ENCODE data around the gene SEC23A.
"Not testable (repeated sequence)": the region's sequence is repeated elsewhere in the genome, so short reads cannot be mapped to it uniquely, and the experiment has no call there.

SEC23A gene

DNA sequence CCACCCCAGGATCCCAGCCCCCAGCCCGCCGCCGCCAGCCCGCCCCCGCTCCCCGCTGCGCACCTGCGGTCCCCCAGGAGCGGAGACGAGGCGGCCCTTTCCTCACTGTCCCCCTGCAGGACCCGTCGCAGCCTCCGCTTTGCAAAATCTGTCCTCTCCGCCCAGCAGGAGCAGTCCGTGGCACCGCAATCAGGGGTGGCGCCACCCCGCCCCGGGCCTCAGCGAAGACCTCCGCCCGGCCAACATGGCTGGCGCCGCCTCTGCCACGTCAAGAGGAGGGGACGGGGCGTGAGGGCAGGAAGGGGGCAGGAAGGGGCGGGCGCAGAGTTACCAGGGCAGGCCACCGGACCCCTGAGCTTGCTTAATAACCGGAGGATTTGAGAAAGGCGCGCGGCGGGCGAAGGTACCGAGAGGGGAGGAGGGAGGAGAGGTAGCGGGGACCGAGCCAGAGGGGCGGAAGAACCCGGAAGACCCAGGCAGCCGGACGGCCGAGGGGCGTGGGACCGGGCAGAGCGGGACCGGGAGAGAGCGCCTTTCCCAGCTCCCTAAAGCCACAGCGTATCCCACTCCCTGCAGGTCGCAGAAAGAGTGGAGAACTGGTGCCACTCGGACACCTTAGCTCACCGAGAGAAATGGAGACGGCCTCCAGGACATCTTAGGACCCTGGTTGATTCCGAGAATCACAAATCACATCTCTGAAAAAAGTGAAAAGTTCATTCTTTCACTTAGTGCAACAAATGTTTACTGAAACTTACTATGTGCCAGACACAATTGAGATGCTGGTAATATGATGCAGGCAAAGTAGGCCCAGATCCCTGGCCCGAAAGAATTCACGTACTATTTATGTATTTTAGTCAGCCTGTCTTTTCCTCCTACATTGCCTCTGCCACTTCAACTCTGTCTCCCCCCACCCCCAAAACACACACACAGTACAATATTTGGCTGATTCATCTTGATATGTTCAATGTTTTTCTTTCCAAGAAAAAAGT lies at the start of gene SEC23A:
Gene SEC23A (minus strand): TSS at position 267 of the 989 bp plus-strand sequence. CDS start 7,117 bp downstream, outside the sequence.
- DNase-seq: peak; percentile 91

DNA sequence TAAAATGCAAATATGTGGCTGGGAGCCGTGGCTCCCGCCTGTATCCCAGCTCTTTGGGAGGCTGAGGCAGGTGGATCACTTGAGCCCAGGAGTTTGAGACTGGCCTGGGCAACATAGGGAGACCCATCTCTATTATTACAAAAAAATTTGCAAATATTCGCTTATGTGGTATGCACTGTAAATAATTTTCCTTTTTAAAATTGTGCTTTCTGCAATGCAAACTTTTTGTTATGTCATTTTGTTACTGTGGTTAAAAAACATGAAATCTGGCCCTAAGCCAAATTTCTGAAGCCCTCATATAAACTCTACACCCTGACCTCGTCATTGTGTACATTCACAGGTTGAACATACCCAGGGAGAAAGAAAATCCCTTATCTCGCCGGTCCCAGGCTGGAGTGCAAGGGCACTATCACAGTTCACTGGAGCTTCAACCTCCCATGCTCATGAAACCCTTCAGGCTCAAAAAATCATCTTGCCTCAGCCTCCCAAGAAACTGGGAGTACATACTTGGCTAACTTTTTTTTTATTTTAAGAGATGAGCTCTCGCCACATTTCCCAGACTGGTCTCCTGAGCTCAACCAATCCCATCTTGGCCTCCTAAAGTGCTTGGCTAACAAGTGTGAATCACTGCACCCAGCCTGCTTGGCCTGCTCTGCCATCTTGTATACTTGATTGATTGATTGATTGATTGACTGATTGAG lies 42.4 kb upstream of the SEC23A start:
- DNase-seq: no peak

DNA sequence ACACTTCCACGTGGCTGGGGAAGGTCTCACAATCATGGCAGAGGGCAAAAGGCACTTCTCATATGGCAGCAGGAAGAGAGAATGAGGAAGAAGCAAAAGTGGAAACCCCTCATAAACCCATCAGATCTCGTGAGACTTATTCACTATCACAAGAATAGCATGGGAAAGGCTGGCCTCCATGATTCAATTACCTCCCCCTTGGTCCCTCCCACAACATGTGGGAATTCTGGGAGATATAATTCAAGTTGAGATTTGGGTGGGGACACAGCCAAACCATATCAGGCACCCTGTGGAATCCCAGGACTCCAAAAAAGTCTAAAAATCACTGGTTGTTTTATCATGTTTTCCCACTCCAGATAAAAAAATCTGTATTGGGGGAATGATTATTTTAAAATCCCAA lies 40.2 kb upstream of the SEC23A start:
- not testable (repeated sequence) for DNase-seq

DNA sequence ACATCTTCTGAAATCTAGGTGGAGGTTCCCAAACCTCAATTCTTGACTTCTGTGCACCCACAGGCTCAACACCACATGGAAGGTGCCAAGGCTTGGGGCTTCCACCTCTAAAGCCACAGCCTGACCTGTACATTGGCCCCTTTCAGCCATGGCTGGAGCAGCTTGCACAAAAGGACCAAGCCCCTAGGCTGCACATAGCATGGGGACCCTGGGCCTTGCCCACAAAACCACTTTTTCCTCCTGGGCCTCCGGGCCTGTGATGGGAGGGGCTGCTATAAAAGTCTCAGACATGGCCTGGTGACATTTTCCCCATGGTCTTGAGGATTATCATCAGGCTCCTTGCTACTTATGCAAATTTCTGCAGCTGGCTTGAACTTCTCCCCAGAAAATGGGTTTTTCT lies 38.6 kb upstream of the SEC23A start:
- DNase-seq: not testable (repeated sequence)

DNA sequence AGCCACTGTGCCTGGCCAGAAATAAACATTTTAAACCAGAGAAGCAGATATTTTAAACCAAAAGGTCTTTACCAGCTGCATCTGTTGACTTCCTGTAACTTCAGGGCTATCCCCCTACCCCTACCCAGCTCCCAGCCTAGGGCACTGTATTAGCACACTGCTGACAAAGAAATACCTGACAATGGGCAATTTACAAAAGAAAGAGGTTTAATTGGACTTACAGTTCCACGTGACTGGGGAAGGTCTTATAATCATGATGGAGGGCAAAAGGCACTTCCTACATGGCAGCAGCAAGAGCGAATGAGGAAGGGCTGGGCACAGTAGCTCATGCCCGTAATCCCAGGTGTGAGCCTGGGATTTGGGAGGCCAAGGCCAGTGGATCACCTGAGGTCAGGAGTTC lies 37.1 kb upstream of the SEC23A start:
- no peak for DNase-seq

DNA sequence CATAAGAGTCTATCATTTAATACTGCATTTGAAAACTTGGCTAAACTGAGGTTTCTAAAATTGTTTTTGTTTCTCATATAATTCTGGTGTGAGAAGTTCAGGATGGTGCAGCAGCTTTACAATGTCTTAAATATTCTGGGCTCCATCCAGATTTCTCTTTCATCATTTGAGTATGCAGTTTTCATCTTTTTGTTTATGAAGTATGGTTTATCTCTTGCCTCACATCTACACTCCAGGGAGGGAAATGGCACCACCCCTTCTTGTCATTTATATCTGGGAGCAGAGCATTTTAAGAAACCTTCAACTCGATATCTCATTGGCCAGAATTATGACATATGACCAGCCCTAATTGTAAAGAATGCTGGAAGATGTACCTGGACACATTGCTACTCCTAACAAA lies 35.4 kb upstream of the SEC23A start:
- DNase-seq: no peak

DNA sequence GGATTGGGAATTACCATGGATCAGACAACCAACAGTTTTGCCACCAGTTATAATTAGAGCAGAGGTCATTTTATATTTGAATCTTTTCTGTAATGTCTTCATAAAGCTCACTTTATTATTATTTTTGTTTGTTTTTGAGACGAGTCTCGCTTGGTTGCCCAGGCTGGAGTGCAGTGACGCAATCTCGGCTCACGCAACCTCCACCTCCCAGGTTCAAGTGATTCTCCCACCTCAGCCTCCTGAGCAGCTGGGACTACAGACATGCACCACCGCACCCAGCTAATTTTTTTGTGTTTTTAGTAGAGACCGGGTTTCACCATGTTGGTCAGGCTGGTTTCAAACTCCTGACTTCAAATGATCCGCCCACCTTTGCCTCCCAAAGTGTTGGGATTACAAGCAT lies 34.8 kb upstream of the SEC23A start:
- not testable (repeated sequence) for DNase-seq

DNA sequence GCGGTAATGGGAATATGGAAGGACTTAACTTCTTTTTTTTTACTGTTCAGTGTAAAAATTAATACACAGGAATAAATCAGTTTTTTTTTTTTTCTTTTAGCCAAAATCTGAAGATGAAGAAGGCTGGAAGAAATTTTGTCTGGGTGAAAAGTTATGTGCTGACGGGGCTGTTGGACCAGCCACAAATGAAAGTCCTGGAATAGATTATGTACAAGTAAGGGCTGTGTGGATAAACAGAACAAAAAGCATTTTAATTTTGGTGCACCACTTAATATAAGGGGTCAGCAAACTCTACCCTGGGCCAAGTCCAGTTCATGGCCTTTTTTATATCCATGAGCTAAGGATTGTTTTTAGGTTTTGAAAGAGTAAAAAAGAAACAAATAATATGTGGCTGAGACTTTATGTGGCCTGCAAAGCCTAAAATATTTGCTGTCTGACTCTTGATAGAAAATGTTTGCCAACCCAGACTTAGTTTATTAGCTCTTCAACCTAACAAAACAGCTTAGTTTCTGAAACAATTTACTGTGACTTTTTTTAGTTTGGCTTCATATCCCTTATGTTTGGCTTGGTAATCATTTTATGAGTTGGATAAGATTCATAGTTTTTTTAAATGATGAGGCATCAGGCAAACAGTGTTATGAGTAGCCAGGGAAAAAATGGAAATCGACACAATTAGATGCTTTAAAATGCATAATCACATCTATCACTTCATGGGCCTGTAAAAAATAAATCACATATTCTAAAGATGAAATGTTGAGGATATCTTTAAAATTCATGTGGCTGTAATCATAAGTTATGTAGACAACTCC lies 19.5 kb upstream of the SEC23A start:
- no peak for DNase-seq

DNA sequence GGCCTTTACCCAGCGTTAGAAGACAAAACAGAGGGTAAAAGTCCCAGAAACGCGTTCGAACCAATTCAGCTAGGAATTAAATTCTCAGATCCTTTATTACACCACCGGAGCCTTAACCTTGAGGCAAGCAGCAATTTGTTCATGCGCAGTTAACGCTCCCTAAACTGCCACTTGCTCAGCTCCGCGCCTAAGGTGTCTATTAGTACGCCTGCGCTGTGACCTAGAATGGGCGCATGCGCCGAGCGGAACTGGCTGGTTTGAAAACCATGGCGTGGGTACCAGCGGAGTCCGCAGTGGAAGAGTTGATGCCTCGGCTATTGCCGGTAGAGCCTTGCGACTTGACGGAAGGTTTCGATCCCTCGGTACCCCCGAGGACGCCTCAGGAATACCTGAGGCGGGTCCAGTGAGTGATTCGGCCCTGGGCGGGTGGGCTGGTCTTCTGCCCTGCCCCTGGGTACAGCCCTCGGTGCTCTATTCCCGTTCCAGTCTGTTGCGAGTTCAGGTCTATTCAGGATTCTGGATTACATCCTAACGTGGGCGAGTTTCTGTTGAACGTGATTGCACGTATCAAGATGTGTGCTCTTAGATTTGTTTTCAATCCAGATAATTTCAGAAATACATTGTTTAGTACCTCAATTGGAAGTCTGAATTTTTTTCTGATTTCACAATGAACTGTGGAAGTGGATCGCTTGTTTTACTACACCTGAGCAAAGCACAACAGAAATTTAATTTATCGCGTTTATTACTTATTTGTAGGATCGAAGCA lies 11.2 kb upstream of the SEC23A start, which contains the start of gene GEMIN2:
Gene GEMIN2 (plus strand): TSS at position 251 of the 766 bp plus-strand sequence. CDS start 16 bp downstream, at position 267.
- peak; percentile 96 for DNase-seq

DNA sequence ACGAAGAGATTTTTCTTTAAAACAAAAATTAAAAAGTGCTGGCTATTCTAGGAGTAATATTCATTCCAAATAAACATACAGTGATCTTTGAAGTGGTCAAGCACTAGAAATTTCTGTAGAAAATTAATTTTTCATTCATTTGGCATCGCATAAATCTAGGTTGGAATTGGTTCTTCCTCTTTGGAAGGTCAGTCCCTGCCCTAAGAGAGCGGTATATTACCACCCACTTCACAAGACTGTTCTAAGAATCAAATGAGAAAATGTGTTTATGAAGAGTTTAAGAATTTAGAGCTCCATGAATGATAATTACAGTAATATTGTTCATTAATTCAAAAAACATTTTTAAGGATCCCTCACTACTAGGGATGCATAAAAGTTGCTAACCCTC lies 10.6 kb upstream of the SEC23A start:
- DNase-seq: no peak

DNA sequence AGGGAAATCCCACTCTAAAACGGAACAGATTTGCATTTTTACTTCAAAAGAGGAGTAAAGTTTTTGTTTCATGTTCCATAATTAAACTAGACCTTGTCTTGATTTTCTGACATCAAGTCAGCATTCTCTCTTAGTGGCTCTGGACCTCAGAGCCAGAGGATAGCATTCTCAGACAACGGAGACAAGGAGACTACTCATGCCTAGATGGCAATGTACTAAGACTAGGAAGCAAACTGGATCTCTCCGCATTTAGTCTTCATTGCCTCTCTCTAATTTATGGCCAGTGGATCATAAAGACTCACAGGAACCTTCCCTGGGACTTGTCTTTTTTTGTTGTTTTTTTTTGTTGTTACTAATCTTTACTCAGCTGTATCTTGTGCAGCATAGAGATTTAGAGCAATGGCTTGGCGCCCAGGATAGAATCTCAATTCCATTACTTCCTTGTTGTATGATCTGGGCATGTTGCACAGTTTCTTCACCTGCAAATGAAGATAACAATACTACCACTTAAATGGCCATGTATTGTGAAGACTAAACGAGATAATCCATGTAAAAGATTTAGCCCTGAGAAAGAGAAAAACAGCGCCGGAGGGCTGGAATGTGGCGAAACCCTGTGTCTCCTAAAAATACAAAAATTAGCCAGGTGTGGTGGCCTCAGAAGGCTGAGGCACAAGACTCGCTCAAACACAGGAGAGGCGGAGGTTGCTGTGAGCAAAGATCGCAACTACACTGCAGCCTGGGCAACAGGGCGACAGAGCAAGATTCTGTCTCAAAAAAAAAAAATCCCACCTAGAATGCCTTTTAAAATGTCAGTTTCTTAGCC lies 7.1 kb upstream of the SEC23A start:
- no peak for DNase-seq

DNA sequence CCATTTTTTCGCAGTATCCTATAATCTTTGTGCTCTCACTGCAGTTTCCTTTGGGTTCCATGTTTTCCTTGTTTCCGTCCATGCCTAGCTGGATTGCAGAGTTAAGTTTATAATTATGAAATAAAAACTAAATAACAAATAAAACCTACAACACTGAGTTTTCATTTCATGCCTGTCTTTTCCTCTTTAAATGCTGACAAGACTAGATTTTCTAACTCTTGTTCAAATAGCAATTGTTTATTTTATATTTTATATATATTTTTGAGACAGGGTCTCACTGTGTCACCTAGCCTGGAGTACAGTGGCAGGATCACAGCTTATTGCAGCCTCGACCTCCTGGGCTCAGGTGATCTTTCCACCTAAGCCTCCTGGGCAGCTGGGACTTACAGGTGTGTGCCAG lies 5.8 kb upstream of the SEC23A start:
- DNase-seq: no peak

DNA sequence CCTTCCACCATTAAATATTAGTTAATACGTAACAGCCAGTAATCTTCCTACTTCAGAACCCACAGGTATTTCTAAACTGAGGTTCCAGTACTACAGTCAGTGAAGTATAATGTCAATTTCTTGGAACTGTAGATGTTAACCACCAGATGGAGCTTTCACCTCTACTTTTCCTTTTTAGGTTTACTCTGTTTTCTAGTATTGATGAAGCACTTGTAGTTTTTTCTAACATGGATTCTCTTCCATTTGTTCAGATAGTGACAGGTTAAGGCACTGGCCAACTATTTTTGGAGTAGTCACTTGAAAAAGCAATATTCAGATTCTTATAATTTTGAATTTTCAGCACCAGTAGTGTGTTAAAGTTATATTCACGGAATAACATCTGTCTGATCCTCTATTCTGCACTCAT lies 4.6 kb upstream of the SEC23A start:
- DNase-seq: peak; percentile 48

DNA sequence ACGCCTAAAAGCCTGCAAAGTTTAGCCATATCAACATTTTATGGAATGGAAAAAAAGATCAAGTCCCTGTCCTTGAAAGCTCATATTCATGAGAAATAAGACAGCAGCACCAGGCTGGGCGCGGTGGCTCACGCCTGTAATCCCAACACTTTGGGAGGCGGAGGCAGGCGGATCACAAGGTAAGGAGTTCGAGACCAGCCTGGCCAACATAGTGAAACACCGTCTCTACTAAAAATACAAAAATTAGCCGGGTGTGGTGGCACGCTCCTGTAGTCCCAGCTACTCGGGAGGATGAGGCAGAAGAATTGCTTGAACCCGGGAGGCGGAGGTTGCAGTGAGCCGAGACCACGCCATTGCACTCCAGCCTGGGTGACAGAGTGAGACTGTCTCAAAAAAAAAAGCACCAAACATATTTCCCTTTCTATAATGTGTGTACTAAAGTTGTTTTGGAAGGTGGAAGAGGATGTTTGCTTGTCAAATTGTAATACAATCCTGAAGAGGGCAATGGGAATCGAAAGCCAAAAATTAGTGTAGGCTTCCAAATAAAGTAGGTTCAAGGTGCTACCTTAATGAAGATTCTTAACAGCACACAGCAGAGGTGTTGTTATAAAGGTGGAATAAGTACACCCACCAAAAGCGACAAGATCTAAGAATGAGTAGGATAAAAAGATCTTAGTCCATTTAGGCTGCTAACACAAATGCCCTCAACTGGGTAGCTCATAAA lies 1.2 kb upstream of the SEC23A start:
- DNase-seq: not testable (repeated sequence)

DNA sequence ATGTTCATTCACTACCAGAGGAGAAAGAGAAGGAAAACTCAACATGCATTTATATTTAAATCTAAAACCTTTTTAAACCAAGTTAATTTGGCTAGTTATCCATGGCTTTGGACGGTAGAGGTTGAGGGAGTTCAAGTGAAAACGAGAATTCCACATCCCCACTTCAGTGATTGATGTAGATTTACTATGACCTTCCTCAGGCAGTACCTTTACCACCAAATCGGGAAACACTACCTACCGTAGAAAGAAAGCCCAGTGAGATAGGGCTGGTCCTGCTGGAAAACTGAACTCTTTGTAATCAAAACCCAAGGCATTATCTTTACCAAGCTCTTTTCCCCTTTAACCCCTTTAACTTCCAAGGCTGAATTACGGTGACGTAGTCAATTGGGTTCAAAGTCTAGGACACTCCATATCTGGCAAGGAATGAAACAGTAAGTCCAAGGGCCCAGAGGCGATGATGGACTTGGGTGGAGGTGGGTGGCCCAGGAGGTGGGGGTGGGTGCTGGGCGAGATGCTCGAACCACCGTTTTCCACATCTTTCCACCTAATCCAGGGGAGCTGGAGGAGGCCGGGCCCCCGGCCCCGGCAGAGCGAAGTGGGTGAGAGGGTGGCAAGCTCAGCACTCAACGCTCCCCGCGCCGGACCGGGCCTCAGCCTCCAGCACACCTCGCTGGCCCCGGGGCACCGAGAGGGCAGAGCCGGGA lies 618 bp downstream of the SEC23A start:
- peak; percentile 30 for DNase-seq

DNA sequence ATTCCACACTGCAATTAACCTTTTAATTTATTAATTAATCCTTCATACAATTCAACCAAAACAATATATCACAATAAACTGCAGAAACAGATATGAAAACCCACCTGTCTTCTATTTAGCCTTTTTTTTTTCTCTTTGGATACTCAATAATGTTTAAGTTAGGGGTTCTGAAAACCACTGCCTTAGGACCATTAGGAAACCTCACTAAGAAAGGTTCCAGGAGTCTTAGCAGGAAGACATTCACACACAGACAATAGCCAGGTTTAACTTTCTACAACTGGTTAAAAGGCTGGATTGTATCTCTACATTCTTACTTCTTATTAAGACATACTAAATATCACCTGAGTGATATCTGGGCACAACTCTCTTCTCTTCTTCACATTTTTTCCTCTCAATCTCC lies 3.3 kb downstream of the SEC23A start:
- no peak for DNase-seq

DNA sequence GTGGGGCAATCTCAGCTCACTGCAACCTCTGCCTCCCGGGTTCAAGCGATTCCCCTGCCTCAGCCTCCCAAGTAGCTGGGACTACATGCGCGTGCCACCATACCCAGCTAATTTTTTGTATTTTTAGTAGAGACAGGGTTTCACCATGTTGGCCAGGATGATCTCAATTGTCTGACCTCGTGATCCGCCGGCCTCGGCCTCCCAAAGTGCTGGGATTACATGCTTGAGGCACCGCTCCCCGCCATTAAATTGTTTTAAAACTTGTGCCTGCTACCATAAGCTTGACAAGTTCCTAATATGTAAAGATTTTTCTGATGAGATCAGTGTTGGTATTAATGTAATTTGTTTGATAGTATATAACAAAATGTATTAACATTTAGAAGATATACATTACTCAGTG lies 3.8 kb downstream of the SEC23A start:
- DNase-seq: not testable (repeated sequence)

DNA sequence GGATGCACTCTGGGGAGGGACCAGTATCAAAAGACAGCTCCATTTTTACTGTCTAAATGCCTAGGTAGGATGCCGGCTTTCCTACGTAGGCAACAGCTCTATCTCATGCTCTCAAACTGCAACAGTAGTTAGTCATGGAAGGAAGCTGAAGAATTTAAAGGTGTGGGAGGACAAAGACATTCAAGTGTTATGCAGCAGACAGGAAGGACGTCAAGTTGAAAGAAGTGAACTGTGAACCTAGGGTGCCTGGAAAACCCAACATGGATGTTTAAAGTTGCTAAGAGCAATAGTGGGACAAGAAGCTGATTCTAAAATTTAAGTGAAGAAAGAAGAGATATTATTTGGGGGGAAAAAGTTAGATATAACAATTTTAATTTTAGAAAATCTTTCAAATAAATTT lies 5.9 kb downstream of the SEC23A start:
- DNase-seq: peak; percentile 37

DNA sequence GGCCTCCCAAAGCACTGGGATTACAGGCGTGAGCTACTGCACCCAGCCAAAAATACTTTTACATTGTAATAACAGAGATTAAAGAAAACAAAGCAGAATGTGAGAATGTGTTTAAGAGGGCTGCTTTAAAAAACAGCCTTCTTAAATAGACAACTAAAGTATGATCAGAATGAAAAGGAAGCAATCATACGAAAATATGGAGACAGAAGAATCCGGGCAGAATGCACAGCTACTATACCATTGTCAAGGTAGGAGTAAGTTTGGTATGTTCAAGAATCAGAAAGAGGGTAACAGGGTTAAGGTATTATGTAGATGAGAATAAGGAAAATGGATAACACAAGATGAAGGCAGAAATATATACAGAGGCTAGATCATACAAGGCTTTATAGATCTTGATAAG lies 8.5 kb downstream of the SEC23A start:
- no peak for DNase-seq

DNA sequence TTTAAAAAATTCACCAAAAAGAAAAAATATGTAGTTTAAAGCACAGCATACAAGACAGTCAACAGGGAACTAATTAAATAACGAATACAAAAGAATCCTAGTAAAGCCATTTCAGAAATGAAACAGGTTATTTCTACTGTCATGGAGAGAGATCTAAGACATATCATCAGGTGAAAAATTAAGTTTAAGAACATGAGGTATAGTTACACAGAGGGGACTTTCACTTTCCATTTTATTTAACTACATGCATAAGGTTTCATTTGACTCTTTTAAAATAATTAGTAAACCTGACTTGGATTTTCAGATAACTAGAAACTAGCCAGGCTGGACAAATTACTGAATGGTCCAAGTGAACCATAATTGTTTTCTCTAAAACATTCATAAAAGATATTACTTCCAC lies 11.3 kb downstream of the SEC23A start:
- DNase-seq: no peak

Measured in CD4-positive, alpha-beta T cell treated with Interleukin-17A for 1 hour (primary cell).